GOT3 (cell line): ENCODE measurements around the gene NEK8.
"Not testable (repeated sequence)": the region's sequence is repeated elsewhere in the genome, so short reads cannot be mapped to it uniquely, and the experiment has no call there.

Experiments
- DNase-seq: peaks from one replicate; lab custom pipeline; 2025; ENCODE audit warnings: mixed read lengths; lab: John Stamatoyannopoulos, UW

Gene NEK8

DNA sequence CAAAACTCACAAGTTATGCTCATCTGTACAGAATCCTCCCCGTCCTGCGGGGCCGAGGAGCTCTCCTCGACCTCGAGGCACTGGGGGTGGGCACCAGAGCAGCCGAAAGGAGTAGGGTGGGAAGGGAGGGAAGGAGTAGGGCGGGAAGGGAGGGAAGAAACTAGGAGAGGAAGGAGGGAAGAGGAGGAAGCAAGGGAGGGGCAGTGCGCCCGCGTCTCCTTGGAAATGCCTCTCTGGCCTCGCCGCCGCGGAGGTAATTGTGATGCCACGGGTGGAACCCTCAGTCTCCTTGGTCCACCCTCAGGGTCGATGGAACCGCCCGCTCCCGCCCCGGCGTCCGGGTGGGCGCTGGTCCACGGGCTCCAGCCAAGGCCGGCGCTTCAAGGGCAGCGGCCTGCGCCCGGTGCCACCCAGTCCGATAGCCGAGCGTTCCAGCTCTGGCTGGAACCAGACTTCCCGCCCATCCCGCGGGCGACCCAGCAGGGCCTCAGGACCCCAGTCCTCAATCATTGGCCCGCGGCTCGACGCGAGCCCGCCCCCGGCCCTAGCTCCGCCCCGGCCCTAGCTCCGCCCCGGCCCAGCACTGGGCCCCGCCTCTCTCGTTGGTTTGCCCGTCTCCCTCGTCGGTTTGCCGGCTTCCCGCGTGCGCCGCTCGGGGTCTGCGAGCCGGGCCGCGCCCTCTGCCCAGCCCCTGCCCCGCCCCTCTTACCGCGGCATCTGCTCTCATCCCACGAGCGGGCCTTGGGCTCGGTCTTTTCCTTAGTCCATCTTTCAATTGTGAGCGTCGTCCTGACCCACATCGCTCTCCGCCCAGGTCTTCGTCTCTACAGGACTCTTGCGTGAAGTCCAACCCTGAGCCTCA lies 17.5 kb upstream of the NEK8 start:
- peak; percentile 88 for DNase-seq

DNA sequence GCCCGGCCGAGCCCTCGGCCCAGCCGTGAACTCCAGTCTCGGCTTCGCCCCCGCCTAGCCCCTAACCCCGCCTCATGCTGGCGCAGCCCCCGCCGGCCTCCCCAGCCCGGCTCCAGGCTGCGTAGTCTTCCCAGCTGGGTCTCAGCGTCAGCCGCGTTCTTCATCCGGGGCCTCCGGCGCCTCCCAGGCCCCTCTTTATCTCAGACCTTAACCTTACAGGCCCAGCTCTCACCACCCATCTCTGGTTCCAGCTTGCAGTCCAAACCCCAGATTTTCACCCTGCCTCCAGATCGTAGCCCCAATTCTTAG lies 16.9 kb upstream of the NEK8 start, which contains the start of gene PROCA1:
Gene PROCA1 (minus strand): TSS at position 166 of the 309 bp plus-strand sequence. CDS start 228 bp downstream, outside the sequence.
- DNase-seq, result no peak

DNA sequence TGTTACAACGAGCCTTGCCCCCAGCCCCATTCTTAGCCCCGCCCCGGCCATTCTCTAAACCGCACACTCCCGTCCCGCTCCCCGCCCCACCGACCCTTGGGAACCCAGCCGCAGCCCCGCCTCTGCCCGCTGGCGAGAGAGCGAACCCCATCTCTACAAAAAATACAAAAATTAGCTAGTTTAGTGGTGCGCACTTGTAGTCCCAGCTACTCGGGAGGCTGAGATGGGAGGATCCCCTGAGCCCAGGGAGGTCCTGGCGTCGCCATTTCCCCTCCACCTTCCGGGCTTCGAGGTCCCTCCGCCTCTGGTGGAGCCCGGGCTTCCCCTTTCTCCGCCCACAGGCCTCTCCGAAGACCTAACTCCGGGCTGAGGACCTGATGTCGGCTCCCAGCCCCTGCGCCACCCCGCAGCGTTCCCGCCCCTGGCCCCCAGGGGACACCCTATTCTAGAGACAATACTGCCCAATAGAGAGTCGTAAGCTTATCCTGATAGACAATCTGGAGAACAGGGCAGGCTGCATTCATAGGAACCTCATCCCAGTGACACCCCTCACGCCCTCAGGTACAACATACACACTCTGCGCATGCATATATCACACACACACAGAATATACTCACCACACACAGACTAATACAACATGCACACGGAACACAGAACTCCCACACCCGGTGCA lies 16.4 kb upstream of the NEK8 start:
- DNase-seq, result no peak

DNA sequence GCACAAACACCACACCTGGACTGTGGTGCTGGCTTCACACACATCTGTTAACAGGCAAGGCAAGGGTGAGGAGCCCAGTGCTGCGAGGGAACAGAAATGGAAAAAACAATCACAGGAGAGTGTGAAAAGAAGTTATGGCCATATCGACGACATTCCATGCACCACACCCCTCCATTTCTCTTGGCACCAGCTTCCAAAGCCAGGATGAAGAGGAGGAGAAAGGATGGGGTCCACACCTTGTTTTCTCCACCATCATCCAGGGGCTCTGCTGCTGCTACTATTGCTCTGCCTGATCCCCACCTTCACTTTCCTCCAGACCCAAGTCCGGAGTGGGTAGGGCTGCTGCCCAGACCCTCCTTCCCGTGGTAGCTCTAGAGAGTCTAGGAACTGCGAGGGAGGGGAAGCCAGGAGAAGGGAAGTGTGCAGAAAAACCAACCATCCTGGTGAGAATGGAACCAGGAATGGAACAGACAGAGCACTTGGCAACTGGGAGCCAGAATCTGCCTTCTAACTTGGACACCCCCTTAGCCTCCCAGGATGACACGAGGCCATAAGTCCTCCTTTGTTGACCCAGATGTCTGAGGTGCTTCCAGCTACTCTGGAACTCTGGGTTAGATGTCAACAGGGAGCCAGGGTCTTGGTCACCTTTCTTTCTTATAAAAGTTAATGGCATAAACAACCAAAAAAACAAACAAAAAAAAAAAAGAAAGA lies 15.7 kb upstream of the NEK8 start:
- no peak for DNase-seq

DNA sequence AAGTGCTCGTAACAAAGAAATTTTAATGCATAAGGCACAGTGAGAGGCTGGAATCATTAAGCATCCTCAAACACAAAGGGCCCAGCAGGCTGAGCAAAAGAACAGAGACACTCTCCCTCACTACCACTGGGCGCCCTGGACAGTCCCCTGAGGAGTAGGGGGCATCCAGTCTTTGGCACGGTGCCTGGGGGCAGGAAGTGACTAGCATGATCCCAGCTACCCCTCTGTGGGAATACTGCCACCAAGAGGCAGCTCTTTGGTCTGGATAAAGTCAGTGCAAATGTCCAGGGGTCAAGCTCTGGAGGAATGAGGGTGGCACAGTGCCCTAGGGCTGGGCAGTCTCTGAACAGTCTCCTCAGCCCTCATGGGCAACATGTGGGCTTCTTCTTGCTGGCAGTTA lies 14.3 kb upstream of the NEK8 start:
- DNase-seq, result no peak

DNA sequence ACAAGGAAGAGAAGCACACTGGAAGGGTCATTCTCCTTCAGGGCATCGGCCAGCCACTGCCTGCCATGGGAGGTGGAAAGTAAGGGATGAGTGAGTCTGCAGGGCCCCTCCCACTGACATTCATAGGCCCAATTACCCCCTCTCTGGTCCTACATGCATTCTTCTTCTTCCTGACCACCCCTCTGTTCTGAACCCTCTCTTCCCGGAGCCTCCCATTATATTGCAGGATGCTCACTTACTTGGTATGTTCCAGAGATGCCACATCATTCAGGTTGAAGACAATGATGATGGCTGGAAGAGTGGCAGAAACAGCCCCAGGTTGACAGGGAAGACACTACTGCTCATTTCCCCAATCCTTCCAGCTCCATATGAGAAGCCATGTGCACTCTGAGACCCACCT lies 13.4 kb upstream of the NEK8 start:
- DNase-seq, result no peak

DNA sequence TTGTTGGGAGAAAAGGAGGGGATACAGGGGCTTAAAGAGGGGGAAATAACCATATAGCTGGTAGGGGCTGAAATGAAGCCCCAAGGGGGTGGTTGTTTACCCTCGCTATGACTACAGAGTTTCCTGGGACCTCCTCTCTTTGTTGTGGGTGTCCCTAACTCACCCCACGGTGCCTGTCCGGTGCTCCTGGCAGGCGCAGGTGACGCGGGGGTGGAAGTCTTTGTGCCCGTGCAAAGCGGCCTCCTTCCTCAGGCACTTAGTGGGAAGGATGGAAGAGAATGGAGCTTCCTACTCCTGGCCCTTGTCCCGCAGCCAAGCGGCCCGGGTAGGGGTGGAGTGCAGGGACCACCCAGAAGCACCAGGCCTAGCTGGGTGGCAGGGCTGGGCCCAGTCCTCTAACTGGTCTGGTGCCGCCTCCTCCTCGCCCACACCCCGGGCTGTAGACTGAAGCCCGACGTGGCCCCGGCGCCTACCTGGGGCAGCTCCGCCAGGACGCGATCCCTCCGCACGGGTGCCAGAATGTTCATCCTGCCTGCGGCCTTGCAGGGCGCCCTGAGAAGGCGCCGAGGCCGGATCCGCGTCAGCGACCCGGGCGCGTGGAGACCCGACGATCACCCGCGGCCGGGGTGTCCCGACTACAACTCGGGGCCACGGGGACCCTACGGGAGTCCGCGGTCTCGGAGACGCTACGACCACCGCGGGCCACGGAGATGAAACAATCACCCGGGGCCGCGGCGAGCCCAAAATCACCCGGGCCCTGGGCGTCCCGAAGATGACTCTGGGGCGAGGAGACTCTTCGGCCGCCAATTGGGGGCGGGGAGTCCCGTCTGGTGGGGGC lies 11.6 kb upstream of the NEK8 start:
- no peak for DNase-seq

DNA sequence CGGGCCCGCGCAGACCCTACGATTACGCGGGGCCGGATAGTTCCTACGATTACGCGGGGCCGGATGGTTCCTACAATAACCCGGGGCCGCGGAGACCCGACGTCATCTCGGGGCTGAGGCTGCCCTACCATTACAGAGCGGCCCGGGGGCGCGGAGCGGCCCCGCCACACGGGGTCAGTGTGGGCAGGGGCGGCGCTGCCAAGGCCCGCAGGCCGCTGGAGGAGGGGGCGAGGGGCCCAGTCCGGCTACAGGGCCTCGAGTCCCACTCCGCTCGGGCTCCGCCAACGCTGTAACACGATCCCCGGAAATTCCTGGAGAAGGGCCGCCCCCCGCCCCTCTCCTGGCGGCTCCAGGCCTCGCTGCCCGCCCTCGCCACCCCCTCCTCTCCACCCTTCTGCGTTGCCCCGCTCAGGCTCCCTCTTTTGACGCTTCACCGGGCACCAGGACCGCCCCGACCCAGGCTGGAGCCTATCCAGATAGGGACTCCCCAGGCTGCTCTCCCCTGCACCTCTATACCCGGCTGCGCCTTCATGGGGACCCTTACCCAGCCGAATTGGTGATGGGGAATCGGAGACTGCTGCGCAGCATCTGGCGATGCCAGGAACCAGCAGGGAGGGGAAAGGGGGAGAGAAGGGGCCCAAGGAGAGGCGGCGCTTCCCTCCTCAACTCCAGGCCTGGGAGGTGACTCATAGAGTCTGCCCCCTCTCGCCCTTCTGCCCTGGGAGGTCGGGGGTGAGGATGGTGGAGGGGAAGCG lies 10.8 kb upstream of the NEK8 start, which contains the start of gene RAB34:
Gene RAB34 (minus strand): TSS at position 291 of the 755 bp plus-strand sequence. CDS start 602 bp downstream, outside the sequence.
- peak; percentile 78 for DNase-seq

DNA sequence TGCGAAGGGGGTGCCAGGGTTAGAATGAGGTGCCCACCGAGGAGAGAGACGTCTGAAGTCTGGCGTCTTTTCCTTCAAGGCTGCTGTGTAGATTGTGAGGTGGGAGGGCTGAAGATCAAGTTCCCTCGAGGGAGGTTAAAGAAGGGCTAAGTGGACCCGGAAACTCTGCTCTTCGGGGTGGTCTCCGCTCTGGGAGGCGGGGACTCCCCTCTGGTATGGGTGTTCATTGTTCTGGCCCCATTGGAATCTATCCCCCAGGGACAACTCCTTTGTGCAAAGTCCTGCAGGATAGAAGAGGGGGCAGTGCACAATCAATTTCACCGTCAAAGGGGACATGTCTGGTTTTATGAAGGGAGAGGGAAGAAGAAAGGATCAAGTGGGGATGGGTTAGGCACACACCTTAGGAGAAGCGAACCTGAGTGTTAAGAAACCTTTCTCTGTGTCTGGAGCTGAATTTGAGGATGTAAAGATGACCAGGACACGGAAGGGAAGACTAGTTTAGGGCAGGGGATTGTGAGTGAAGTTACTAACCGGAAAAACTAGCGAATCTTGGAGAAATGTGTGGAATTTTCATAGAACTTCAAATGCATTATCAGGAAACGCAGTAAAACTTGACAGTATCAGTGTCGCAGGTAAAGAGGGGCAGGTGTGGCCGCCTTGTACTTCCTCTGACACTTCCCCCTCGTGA lies 10.1 kb upstream of the NEK8 start:
- DNase-seq, result no peak

DNA sequence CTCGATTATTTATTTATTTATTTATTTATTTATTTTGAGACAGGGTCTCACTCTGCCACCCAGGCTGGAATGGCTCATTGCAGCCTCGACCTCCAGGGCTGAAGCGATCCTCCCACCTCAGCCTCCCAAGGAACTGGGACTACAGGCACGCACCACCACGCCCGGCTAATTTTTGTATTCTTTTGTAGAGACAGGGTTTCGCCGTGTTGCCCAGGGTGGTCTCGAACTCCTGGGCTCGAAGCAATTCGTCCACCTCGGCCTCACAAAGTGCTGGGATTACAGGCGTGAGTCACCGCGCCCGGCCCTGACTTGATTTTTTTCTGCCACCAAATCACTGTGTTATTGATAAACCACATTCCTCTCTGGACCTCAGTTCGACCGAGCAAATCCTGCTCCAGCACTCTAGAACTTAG lies 9.6 kb upstream of the NEK8 start:
- DNase-seq, result no peak

DNA sequence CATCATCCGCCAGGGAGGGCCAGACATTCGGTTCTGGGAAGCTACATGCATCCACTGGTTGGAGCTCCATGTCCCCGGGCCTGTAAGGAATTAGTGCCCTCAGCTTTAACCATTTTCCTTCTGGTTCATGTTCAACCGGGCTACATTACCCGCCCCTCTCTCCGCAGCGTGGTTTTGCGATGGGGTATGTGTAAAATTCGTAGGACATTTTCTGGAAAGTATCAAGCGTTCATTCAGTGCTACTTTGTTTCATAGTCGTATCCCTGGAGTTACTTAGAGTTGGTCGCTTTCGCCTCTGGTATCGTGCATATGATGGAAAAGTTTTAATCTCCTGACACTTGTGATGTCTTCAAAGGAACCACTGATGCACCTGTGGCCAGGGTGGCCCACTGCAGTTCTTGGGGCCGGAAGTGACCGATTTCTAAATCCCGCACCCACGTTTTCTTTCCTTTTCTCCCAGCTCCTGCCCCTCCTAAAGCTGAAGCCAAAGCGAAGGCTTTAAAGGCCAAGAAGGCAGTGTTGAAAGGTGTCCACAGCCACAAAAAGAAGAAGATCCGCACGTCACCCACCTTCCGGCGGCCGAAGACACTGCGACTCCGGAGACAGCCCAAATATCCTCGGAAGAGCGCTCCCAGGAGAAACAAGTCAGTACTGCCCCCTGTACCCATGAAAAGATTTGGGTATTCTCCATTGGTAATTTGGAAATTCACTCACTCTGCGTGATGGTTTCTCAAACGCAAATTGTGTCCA lies 8.2 kb upstream of the NEK8 start:
- DNase-seq, result no peak

DNA sequence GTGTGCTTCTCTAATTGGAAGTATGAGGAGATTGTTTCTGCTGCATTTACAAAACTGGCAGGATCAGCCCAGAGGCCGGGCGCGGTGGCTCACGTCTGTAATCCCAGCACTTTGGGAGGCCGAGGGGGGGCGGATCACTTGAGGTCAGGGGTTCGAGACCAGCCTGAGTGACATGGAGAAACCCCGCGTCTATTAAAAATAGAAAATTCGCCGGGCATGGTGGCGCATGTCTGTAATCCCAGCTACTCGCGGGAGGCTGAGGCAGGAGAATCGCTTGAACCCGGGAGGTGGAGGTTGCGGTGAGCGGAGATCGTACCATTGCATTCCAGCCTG lies 7.6 kb upstream of the NEK8 start:
- not testable (repeated sequence) for DNase-seq

DNA sequence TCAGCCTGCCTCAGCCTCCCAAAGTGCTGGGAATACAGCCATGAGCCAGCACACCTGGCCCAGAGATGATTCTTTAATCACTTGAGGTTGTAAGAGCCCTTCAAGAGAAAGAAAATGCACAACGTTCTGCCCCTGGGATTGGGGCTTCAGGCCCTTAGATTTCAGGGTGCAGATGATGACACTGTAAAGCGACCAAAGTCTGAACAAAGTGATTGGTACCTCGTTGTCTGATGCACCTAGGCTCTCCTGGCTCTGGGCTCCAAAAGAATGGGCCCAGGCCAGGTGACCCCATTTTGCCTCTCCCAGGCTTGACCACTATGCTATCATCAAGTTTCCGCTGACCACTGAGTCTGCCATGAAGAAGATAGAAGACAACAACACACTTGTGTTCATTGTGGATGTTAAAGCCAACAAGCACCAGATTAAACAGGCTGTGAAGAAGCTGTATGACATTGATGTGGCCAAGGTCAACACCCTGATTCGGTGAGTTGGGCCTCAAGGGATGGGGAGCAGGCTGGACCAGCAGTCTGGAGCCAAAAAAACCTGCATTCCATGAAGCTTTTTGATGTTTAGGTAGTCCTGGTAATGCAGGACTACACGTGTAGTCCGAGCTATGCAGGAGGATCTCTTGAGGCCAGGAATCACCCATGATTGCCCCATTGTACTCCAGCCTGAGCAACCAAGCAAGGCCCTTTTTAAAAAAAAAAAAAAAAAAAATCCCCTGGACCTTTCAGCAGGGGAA lies 6.0 kb upstream of the NEK8 start:
- DNase-seq, result no peak

DNA sequence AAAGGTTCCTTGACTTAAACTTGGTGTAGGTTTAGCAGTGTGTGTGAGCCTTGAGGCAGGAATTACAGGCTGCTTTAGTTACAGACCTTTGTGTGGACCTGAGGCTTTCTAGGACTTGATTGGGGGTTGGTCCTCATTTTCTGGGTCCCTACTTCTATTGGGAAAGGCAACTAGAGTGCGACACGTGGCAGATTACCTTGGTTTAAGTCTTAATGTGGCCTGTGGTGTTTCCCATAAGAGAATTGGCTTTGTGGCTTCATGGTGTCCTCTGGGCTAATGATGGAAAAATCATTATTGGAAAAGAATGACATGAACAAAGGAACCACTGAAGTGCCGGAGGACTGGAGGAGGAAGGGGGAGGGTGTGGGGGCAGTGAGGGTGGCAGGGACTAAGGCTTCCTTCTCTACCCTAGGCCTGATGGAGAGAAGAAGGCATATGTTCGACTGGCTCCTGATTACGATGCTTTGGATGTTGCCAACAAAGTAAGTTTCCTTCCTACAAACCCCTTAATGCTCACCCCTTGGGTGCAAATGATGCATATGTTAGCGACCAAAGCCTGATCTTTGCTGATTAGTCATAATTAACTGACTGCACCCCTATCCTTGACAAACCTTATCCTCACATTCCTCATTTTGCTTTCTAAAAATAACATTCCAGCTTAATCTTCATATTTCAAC lies 5.3 kb upstream of the NEK8 start:
- DNase-seq, result no peak

DNA sequence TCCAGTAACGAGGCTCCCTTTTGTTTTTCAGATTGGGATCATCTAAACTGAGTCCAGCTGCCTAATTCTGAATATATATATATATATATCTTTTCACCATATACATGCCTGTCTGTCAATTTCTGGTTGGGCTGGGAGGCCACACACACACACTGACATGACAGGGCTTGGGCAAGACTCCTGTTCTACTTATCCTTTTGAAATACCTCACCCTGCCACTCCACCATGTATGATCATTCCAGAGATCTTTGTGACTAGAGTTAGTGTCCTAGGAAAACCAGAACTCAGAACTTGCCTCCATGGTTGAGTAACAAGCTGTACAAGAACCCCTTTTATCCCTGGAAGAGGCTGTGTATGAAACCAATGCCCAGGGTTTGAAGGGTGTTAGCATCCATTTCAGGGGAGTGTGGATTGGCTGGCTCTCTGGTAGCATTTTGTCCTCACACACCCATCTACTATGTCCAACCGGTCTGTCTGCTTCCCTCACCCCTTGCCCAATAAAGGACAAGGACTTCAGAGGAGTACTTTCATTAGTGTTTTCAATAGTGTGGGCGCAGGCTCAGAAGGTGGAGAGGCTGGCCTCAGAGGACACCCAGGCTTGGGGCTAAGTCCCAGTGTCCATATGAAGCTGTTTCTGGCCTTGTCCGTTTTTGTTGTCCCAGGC lies 4.6 kb upstream of the NEK8 start:
- not testable (repeated sequence) for DNase-seq

DNA sequence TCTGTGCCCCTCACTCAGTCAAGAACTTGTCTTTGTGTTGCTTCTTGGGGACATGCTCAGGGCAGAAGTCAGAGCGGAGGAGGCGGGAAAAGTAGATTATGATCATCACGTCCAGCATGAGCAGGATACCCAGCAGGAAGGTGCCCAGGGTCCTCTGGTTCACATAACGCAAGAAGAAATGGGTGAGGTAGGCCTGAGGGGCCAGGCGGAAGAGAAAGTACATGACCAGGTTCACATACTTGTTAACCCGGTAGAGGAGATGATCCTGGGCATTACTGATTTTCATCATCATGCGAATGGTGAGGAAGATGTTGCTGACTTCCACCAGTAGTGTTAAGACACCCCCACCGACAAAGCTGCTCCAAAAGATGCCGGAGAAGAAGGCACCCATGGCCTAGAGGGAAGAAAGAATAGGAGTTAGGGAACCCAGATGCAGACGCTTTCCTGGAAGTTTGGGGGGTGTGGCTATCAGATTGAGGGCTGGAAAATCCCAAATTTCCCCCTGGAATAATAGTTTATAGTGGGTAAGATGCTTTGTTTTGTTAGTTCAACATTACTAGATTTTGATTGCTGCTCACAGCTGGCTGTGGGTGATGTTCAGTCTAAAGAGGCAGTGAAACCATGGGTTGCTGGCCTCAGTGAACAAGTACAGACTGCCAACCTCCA lies 4.0 kb upstream of the NEK8 start:
- no peak for DNase-seq

DNA sequence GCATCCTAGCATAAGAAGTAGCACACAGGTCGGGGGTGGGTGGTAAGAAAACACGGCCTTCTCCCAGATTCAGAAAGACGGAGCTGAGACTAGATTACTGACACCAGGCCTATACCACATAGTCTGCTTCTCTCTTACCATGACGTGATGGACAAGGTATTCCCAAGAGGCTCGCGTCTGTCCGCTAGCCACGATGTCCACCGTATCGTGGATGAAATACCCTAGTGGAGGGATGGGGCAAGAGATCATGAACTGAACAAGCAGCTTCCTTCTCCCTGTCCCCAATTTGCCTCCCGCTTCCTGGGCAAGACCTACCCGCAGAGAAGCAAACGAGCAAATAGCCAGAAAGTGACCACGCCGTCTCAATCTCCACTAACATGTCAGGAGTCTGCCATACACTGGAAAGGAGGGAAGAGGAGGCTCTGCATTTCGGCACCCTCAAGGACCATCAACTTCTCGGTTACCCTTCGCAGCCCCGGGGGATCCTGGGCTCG lies 3.4 kb upstream of the NEK8 start:
- no peak for DNase-seq
